Activated T-cell treated with anti-CD3 and anti-CD28 coated beads for 24 hours (primary cell): ENCODE measurements around the gene GLIPR2.
A peak's percentile ranks its signal among the peaks of the same experiment; 100 is the strongest.
"Not testable (repeated sequence)": the region's sequence is repeated elsewhere in the genome, so short reads cannot be mapped to it uniquely, and the experiment has no call there.

Experiments used
- DNase-seq: peaks from one replicate; pipeline ENCODE4 v3.0.0-alpha.2; 2020; ENCODE audit warnings: low read depth

The GLIPR2 gene

DNA sequence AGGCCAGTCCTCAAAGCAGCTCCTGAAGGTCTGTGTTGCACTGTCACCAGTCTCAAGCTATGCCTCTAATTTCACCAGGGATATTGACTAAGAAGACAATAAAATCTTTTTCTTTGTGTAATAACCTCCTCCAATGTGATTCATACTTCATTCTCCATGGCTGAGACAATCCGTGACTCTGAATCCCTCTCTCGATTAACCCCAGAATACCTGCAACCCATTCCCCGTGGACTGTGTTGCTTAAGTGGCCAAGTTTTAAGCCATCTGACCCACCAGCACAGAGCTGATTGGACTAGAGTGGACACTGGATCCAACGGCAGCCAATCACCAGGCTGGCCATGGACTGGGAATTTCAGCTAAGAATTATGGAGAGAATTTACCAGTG, 27.2 kb downstream of the GLIPR2 start:
- no peak for DNase-seq

DNA sequence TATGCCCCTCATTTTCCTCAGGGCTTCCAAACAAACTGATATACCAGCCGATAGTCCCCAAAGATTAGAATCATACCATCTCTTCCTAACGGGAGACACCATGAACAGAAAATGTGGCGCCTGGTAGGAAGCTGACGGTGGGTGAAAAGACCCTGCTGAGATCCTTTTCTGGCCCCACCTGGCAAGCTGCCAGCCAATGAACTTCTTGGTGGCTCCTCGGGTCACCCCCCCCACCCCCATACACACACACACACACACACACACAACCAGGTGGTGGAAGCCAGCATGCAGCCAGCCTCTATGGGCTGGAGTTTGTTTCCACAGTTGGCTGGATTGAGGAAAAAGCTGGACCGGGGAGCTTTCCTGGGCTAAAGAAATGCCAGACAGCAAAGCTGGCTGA, 27.8 kb downstream of the GLIPR2 start:
- DNase-seq, result no peak

DNA sequence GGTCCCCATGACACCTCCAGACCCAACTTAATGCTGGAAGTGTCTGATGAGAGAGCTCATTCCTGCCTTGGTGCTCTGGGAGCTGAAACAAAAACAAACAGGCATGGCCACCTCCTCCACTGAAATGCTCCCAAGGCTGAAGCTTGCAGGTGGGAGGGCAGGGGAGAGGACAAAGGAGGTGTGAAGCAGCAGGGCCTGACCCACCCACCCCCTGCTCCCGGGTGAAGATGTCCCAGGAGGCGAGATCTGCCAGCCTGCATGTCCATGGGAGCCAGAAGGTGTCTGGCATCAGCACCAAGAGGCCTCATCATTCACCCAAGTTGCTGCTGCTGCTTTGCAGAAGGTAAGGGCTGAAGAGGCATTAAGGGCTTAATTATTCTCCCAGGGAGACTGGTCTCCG, 28.5 kb downstream of the GLIPR2 start:
- DNase-seq, result no peak

DNA sequence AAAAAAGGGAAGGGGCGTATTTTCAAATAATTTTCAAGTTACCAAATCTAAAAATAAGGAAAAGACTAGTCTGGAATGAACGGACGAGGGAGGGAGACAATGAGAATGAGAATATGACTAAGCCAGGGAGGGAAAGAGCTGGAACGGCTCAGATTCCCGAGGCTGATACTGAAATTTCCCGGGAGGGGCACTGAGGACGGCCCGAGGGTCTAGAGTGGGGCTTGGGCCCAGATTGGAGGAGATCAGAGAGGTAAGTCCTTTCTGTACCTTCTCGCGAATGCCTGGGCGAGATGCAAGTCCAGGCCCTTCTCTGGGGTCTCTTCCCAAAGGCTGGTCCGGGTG, 29.3 kb downstream of the GLIPR2 start:
- no peak for DNase-seq

DNA sequence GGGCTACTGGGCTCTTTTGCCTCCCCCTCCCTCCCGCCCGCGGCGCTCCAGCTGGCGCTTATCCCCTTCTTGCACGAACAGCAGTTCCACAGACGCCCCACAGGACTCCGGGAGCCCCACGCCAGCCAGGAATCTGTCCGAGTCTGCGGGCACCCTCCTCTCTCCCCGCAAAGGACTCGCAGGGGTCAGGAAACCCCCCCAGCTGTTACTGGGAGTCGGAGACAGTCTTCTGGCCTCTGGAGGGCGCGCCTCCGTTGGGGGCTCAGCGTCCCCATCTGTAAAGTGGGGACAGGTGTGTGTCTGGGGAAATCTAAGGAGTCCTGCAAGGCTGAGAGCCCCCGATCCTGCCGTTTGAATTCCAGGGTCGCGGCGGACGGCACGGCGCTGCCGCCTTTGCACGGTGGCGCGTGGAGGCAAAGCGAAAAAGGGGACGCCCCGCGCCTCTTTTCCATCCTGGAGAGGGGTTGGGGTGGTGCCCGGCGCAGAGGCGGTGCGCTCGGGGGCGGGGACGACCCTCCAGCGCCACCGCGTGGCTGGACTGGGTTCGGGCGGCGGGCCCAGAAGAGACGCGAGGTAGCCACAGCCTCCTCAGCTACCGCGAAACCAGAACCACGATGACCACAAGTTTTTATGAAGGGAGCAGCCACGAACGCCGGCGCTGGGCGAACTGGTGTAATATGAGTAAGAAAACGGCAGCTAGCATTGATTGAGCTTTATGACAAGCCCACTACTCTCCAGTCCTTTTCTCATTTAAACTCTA, 29.8 kb downstream of the GLIPR2 start:
- peak; percentile 78 for DNase-seq

DNA sequence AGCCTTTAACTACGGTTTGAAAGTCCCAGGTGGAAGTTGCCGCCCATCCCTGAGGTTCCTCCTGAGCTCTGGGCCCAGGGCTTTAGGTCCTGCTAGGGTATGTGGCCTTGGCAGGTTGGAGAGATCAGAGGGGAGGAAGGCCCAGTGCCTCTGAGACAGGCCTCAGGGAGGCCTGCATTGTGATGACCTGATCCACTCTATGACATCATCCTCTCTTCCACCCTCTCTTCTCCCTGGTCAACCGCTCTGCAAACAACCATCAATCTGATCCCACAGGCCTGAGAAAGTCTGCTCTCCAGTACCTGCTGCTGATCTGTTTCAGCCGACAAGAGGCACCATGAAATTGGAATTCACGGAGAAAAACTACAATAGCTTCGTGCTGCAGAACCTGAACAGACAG, 32.6 kb downstream of the GLIPR2 start, which contains the start of gene CCIN:
TSS of gene CCIN (plus strand) at position 223 of the 400 bp plus-strand sequence. CDS start at position 338, 115 bp downstream.
- DNase-seq, result no peak

DNA sequence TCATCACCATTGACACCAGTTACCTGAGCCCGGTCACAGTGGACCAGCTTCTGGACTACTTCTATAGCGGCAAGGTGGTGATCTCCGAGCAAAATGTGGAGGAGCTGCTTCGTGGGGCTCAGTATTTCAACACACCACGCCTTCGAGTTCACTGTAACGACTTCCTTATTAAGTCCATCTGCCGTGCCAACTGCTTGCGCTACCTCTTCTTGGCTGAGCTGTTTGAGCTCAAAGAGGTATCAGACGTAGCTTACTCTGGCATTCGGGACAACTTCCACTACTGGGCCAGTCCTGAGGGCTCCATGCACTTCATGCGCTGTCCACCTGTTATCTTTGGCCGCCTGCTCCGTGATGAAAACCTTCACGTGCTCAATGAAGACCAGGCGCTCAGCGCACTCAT, 33.2 kb downstream of the GLIPR2 start:
- no peak for DNase-seq

DNA sequence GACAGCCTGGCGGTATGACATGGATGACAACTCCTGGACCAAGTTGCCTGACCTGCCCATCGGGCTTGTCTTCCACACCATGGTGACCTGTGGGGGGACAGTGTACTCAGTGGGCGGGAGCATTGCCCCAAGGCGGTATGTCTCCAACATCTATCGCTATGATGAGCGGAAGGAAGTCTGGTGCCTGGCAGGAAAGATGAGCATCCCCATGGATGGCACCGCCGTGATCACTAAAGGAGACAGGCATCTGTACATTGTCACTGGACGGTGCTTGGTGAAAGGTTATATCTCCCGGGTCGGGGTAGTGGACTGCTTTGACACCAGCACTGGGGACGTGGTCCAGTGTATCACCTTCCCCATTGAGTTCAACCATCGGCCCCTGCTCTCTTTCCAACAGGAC, 34.0 kb downstream of the GLIPR2 start:
- DNase-seq, result no peak

DNA sequence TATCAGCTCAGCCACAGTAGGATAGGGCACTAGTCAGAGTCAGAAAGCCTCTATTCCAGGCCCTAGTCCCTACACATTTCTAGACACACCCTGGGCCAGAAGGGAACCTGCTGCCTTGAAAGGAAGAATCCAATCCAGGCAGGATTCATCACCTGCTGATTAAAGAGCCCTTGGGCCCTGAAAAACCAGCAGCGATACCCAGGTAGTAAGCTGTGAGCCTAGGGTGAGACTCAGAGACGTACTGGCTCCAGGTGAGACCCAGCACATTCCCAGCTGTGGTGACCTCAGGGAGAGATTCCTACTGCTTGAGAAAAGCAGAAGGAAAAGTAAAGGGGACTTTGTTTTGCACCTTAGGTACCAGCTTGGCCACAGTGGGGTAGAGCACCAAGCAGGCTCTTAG, 37.3 kb downstream of the GLIPR2 start:
- DNase-seq, result no peak

DNA sequence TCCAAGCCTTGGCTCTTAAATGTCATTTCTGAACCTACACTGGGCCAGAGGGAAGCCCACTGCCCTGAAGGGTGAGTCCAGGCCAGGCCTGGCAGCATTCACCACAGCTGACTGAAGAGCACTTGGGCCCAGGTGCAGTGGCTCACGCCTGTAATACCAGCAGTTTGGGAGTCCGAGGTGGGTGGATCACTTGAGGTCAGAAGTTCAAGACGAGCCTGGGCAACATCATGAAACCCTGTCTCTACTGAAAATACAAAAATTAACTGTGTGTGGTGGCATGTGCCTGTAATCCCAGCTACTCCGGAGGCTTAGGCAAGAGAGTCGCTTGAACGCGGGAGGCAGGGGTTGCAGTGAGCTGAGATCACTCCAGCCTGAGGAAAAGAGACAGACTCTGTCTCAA, 37.7 kb downstream of the GLIPR2 start:
- no peak for DNase-seq

DNA sequence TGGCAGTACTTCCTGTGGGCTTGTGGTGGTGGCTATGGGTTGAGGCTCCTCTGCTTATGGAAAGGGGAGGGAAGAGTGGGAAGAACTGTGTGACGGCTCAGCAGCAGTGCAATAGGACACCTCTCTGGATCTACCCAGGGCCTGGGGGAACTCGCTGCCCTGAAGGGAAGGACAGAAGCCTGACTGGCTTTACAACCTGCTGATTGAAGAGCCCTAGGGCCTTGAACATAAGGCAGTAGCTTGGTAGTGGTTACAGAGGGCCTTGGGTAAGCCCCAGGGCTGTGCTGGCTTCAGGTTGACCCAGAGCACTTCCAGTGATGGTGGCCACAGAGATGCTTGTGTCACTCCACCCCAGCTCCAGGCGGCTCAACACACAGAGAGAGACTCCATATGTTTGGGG, 38.2 kb downstream of the GLIPR2 start:
- DNase-seq, result no peak

DNA sequence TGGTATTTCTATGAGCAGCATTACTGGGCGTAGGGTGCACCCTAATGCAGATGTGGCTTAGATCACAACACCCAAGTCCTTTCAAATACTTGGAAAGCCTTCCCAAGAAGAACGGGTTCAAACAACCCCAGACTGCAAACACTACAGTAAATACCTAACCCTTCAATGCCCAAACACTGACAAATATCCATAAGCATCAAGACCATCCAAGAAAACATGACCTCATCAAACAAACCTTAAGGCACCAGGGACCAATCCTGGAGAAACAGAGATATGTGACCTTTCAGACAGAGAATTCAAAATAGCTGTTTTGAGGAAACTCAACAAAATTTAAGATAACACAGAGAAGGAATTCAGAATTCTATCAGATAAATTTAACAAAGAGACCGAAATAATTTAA, 38.7 kb downstream of the GLIPR2 start:
- not testable (repeated sequence) for DNase-seq

DNA sequence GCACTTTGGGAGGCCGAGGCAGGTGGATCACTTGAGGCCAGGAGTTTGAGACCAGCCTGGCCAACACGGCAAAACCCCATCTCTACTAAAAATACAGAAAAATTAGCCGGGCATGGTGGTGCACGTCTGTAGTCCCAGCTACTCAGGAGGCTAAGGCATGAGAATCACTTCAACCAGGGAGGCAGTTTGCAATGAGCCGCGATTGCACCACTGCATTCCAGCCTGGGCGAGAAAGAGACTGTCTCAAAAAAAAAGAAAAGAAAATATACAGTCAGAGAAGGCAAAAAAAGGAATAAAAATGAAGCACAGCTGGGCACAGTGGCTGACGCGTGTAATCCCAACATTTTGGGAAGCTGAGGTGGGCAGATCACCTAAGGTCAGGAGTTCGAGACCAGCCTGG, 40.0 kb downstream of the GLIPR2 start:
- not testable (repeated sequence) for DNase-seq

DNA sequence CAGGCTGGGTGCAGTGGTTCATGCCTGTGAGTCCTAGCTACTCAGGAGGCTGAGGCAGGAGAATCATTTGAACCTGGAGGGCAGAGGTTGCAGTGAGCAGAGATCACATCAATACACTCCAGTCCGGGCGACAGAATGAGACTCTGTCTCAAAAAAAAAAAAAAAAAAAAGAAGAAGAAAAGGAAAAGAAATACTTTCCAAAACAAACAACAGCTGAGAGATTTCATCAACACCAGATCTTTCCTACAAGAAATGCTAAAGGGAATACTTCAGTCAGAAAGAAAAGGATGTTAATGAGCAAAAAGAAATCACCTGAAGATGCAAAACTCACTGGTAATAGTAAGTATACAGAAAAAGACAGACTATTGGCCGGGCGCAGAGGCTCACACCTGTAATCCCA, 41.0 kb downstream of the GLIPR2 start:
- no peak for DNase-seq

DNA sequence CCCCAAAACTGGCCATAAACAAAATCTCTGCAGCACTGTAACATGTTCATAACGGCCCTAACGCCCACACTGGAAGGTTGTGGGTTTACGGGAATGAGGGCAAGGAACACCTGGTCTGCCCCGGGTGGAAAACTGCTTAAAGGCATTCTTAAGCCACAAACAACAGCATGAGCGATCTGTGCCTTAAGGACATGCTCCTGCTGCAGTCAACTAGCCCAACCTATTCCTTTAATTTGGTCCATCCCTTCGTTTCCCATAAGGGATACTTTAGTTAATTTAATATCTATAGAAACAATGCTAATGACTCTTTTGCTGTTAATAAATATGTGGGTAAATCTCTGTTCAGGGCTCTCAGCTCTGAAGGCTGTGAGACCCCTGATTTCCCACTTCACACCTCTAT, 43.7 kb downstream of the GLIPR2 start:
- DNase-seq, result not testable (repeated sequence)

DNA sequence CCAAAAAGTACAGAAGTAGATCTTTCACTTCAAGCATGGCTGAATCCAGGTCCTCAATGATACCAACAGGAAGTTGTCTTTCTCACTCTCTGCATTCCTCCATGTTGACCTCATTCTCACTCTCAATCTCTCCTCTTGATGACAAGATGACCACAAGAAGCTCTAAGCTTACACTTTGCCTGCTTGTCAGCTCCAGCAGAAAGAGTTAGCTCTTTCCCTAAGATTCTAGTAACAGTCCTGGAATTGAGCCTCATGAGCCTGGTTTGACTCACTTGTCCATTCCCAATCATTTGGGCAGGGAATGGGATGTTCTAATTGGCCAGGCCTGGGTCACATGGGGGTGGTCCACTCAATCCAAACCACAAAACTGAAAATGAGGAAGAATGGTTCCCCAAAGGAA, 50.9 kb downstream of the GLIPR2 start:
- no peak for DNase-seq

DNA sequence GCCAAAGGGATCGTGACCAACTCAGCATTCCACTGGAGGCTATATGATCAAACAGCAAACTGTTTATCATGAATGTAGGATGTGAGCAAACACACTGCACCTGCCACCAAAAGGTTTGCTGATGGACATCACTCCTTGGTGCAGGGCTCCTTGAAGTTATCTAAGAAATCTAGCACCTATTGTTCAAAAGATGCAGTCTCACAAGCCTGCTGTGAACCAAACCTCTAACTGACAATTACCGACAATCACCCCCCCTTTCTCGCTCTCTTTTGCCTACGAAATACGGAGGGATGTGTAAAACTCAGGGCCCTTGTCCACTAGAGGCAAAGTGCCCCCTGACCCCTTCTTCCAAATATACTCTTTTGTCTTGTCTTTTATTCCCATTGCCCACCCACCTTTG, 51.7 kb downstream of the GLIPR2 start:
- DNase-seq, result no peak

DNA sequence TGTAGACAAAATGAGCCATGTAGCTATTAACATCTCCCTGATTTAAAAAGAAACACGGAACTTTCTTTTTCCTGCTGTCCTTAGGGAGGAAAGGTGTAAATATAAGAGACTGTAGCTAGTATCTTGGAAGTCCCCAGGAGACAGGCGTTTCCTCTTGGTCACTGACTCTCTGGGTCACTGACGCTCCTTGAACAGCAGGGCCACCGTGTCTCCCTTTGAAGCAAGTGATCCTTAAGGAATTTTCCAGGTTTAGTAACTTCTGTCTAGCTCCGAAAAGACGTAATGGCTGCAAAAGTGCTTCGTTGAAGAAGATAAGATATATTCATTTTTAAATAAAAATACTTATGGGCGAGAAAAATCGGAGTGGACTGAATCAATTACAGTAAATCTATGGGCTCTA, 53.4 kb downstream of the GLIPR2 start:
- no peak for DNase-seq

DNA sequence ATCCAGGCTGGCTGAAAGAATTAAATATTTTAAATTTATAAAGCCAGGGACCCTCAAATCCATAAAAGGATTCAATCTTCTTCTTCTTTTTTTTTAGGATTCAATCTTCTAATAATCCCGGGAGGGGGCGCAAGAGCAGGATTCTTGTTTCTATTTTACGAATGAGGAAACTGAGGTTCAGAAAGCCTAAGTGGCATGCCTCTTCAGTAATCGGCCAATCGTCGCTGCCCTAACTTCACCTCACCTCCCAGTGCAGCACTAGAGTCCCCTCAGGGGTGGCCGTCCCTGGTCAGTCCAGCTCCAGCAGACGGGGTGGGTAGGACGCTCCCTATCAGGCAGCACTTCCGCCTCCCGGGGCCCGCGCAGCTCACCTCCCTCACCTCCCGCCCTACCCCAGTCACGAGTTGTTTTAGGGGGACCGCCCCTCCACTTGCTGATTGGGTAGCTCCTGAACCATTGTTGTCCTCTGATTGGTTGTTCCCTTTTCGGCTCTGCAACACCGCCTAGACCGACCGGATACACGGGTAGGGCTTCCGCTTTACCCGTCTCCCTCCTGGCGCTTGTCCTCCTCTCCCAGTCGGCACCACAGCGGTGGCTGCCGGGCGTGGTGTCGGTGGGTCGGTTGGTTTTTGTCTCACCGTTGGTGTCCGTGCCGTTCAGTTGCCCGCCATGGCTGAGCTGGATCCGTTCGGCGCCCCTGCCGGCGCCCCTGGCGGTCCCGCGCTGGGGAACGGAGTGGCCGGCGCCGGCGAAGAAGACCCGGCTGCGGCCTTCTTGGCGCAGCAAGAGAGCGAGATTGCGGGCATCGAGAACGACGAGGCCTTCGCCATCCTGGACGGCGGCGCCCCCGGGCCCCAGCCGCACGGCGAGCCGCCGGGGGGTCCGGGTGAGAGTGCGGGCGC, 54.1 kb downstream of the GLIPR2 start, which contains the start of gene CLTA:
TSS of gene CLTA (plus strand) at position 534 of the 902 bp plus-strand sequence. CDS start at position 670, 136 bp downstream.
- peak; percentile 92 for DNase-seq

DNA sequence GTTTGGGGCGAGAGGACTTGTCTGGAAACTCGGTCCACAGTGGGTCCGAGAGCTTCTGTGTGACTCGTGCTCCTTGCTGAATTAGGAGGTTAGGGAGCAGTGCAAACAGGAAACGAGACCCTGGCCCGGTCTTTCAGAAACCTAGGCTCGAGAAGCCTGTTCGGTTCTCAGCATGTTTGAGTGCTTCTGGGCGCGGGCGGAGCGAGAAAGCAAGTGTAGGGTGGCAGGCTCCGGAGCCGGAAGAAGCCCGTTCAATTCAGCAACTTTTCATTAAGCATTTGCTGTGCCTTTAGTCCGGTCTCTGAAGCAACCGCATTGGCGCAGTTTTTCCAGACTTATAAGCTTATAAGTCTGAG, 54.7 kb downstream of the GLIPR2 start:
- peak; percentile 11 for DNase-seq

DNA sequence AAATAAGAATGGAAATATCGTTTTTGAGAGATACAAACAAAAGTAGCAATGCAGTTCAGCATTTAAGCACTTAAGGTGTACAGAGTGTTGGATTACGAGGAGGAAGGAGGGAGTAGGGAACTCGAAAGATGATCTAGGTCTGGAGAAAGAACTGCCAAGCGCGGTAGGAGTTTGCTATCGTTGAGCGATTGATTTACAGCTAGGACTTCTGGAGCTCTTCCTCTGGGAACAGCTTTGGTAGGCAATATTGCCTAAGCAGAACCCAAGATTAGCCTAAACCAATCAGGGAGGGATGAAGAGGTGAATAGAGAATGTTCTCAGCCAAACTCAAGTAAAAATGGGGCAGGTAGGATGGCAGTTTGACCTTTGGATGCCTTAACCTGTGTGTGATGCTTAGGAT, 55.2 kb downstream of the GLIPR2 start:
- no peak for DNase-seq

DNA sequence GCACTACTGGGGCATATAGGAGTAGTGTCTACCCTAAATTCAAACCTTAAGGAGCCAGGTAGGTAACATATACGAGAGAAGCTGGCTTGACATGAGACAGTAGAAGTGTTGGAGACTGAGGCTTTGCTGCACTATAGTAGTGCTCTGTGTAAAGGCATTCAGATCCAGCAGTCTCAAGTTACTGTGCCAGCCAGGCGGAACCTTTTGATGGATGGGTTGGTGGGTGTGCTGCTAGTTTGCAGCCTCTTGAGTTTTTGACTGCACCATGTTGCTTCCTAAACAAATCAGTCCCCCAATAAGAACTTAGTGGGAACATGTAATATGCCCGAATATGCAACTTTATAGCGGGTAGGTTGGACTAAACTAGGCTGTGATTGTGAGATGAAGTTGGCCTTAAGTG, 55.7 kb downstream of the GLIPR2 start:
- DNase-seq, result no peak

DNA sequence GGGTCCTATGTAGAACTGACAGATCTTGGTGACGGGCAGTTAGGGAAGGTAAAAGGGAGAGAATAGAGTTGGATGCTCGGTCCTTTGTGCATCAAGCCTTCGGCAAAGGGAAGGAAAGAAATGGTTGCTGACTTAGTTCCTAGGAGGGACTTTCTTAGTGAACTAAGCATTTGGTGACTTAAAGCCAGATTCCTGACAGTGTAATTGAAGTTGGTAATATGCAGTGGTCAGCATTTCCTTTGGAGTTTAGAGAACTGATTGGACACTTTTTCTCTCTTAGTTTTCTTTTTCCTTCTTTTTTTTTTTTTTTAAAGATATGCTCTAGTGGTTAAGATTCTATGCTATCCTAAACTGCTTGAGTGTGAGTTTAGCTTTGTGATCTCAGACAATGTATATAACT, 56.5 kb downstream of the GLIPR2 start:
- no peak for DNase-seq
